ENCODE measurements around the gene AP1M1. TPM values are rescaled to one million over a fixed set of nuclear protein-coding genes. Genes with fewer than 3 reads are reported as not detected.
A peak's percentile ranks its signal among the peaks of the same experiment; 100 is the strongest.

AP1M1 gene
- polyA plus RNA-seq, 3 donors, result 103 to 134 (median 133) TPM

- H3K4me2 ChIP-seq (replicated peaks; ENCODE audit: extremely low read depth, low read length, poor library complexity, severe bottlenecking), result no peak overlapping the region
- H2AFZ ChIP-seq (ENCODE audit: insufficient read depth, low read depth, low read length, poor library complexity, severe bottlenecking), result peak overlapping the region; percentile 13
- 55% methylated on average over 14 of the region's 14 CpGs for WGBS (ENCODE audit: insufficient coverage)
- intact Hi-C loops (cut with micrococcal nuclease), result no loop called here
- H3K27me3 ChIP-seq (ENCODE audit: control insufficient read depth in 2 of 2, insufficient read depth in 2 of 2, low read length in 2 of 2), result no peaks in the 10 kb centered on the region
- peaks cover 25% of the 10 kb centered on the region for H3K4me1 Mint-ChIP-seq
- DNase-seq, result no peak
- no peaks in the 10 kb centered on the region for H3K79me2 ChIP-seq (ENCODE audit: insufficient read depth, low read length)
- peaks cover 0 to 6% (median 0%) of the 10 kb centered on the region in 7 donors for H3K9me3 Mint-ChIP-seq
- peaks cover 23 to 24% of the 10 kb centered on the region in 2 donors for H3K4me1 ChIP-seq (ENCODE audit: control insufficient read depth in 1 of 2, insufficient read depth in 2 of 2, low read length in 2 of 2)
- H3K36me3 Mint-ChIP-seq, result no peaks in the 10 kb centered on the region
- H3K4me3 Mint-ChIP-seq, result no peak overlapping the region
- TF ChIP-seq CTCF (IDR thresholded peaks at IDR 0.05), result no peak
- no peaks in the 10 kb centered on the region for H3K36me3 ChIP-seq (replicated peaks in 1 of 2; ENCODE audit: control insufficient read depth in 1 of 2, insufficient read depth in 2 of 2, low read length in 2 of 2)
- no peaks in the 10 kb centered on the region for H4K20me1 ChIP-seq (ENCODE audit: insufficient read depth, low read length)
- H3K27me3 Mint-ChIP-seq (ENCODE audit: low read depth in 3 of 3), result peaks cover 4 to 12% (median 5%) of the 10 kb centered on the region in 3 donors
- H3K27ac ChIP-seq (ENCODE audit: low read depth in 1 of 2, low read length in 2 of 2), result no peak overlapping the region
- peak overlapping the region in 1 of 7 donors; percentile 10 for H3K27ac Mint-ChIP-seq
- no peak overlapping the region for H3K9ac ChIP-seq (ENCODE audit: insufficient read depth, low read length, poor library complexity, severe bottlenecking)
- no peak overlapping the region for H3K4me3 ChIP-seq (replicated peaks in 1 of 3; ENCODE audit: low read depth in 2 of 3, low read length in 3 of 3)
- no peaks in the 10 kb centered on the region for H3K9me3 ChIP-seq (replicated peaks in 1 of 2; ENCODE audit: control insufficient read depth in 1 of 2, insufficient read depth in 1 of 2, low read length in 2 of 2)
These were observed 68.9 kb downstream of the AP1M1 start for GRCh38 chr19:16266586-16266942.

GRCh38 chr19:16268676-16269319, 71.1 kb downstream of the AP1M1 start:
- H3K36me3 ChIP-seq (replicated peaks in 1 of 2; ENCODE audit: control insufficient read depth in 1 of 2, insufficient read depth in 2 of 2, low read length in 2 of 2), result no peaks in the 10 kb centered on the region
- no peak for DNase-seq
- H3K27ac ChIP-seq (ENCODE audit: low read depth in 1 of 2, low read length in 2 of 2), result no peak overlapping the region
- Mint-ChIP-seq H3K36me3 (peaks cover 0 to 1% of the 10 kb centered on the region in 2 donors), H3K4me1 (peaks cover 3% of the 10 kb centered on the region), H3K4me3 (no peak overlapping the region), H3K27me3 (ENCODE audit: low read depth in 3 of 3) (peaks cover 4 to 12% (median 6%) of the 10 kb centered on the region in 3 donors), H3K9me3 (peaks cover 0 to 6% (median 0%) of the 10 kb centered on the region in 7 donors), H3K27ac (no peak overlapping the region)
- no peaks in the 10 kb centered on the region for H3K79me2 ChIP-seq (ENCODE audit: insufficient read depth, low read length)
- no peak overlapping the region for H3K4me3 ChIP-seq (replicated peaks in 1 of 3; ENCODE audit: low read depth in 2 of 3, low read length in 3 of 3)
- no peak overlapping the region for H3K9ac ChIP-seq (ENCODE audit: insufficient read depth, low read length, poor library complexity, severe bottlenecking)
- peaks cover under 1 to 1% of the 10 kb centered on the region in 2 donors for H3K4me1 ChIP-seq (ENCODE audit: control insufficient read depth in 1 of 2, insufficient read depth in 2 of 2, low read length in 2 of 2)
- intact Hi-C loops (cut with micrococcal nuclease), result no loop called here
- TF ChIP-seq CTCF (IDR thresholded peaks at IDR 0.05), result no peak
- 91% methylated on average over 14 of the region's 17 CpGs for WGBS (ENCODE audit: insufficient coverage)
- H3K9me3 ChIP-seq (replicated peaks in 1 of 2; ENCODE audit: control insufficient read depth in 1 of 2, insufficient read depth in 1 of 2, low read length in 2 of 2), result no peaks in the 10 kb centered on the region
- no peaks in the 10 kb centered on the region for H4K20me1 ChIP-seq (ENCODE audit: insufficient read depth, low read length)
- no peak overlapping the region for H2AFZ ChIP-seq (ENCODE audit: insufficient read depth, low read depth, low read length, poor library complexity, severe bottlenecking)
- no peak overlapping the region for H3K4me2 ChIP-seq (replicated peaks; ENCODE audit: extremely low read depth, low read length, poor library complexity, severe bottlenecking)
- H3K27me3 ChIP-seq (ENCODE audit: control insufficient read depth in 2 of 2, insufficient read depth in 2 of 2, low read length in 2 of 2), result no peaks in the 10 kb centered on the region
